ENCODE measurements around the gene ATG10.

DNA sequence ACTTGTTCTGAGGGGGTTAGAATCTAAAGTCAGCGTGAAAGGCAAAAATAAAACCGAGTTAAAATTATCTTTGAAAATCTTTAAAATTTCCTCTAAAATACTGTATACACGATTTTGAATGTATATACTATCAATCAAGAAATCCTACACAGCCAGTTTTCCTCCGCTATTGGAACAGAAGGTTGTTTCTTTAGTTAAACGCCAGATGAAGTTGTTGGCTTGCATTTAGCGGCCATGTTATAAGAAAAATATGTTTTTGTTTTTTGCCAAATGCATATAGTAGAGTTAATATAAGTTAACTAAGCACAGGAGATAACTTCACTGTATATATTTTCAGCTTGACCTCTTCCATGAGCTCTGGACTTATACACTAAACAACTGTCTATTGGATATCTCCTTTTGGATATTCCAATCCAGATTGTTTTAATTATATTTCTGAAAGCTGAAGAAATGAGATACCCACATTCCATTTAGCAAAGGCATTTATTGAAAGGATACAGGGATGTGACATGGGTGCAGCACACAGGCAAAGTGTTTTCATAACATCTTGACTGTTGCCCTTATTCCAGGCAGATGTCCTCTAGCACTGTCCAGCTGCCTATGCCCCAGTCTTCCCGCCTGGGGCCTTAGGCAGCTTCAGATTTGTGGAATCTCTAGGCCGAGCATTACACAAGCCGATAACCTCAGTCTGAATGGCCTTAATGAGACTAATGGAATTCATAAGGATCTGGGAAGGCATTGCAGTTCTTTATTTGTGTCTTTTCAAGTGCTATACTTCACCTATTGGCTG lies 10.0 kb upstream of the ATG10 start:
- TF ChIP-seq, protein P1, sequence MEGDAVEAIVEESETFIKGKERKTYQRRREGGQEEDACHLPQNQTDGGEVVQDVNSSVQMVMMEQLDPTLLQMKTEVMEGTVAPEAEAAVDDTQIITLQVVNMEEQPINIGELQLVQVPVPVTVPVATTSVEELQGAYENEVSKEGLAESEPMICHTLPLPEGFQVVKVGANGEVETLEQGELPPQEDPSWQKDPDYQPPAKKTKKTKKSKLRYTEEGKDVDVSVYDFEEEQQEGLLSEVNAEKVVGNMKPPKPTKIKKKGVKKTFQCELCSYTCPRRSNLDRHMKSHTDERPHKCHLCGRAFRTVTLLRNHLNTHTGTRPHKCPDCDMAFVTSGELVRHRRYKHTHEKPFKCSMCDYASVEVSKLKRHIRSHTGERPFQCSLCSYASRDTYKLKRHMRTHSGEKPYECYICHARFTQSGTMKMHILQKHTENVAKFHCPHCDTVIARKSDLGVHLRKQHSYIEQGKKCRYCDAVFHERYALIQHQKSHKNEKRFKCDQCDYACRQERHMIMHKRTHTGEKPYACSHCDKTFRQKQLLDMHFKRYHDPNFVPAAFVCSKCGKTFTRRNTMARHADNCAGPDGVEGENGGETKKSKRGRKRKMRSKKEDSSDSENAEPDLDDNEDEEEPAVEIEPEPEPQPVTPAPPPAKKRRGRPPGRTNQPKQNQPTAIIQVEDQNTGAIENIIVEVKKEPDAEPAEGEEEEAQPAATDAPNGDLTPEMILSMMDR (IDR thresholded peaks at IDR 0.05; ENCODE audit: insufficient read depth, low read depth, low read length): no peak
- TF ChIP-seq EZH2 (IDR thresholded peaks at IDR 0.05; ENCODE audit: insufficient read depth, low read length): no peak

Measured in astrocyte (in vitro differentiated cells and primary cell).